DOHH2 (cell line): Measurements from ENCODE around the gene FAM156B.
"Not testable (repeated sequence)": the region's sequence is repeated elsewhere in the genome, so short reads cannot be mapped to it uniquely, and the experiment has no call there.

Experiments
- EZH2phosphoT487 ChIP-seq: fragments of 200-600 bp; sonication (generic); IDR thresholded peaks from 2 replicates; pipeline ENCODE4 v1.6.1; 2017; ENCODE audit warnings: borderline replicate concordance, mild to moderate bottlenecking, antibody characterized with exemption, low read length, moderate library complexity, mixed read lengths
- TF ChIP-seq, protein P1 (sequence below): fragments of 200-600 bp; sonication (generic); IDR thresholded peaks from one replicate; pipeline ENCODE4 v1.5.1; 2014; ENCODE audit warnings: antibody characterized with exemption, mild to moderate bottlenecking, low read depth, low read length; ENCODE audit not compliant: poor library complexity, severe bottlenecking

DNA sequence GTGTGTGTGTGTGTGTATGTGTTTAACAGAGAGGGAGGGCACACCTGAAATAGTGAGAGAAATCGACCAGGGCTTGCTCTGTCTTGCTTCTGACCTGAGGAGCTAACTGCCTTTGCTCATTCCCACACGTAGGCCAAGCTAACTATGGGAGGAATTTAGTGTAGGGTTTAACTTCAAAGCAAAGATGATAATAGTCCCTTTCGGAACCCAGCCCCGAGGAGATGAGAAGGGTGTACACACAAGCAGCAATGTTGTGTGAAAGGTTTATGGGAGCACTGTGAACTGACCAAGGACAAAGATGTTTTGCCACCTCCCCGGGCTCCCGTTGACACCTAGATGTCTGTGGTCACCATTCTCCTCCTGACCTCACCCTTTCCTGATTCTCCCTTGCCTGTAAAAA lies 20.7 kb upstream of the FAM156B start:
- TF ChIP-seq, protein P1, sequence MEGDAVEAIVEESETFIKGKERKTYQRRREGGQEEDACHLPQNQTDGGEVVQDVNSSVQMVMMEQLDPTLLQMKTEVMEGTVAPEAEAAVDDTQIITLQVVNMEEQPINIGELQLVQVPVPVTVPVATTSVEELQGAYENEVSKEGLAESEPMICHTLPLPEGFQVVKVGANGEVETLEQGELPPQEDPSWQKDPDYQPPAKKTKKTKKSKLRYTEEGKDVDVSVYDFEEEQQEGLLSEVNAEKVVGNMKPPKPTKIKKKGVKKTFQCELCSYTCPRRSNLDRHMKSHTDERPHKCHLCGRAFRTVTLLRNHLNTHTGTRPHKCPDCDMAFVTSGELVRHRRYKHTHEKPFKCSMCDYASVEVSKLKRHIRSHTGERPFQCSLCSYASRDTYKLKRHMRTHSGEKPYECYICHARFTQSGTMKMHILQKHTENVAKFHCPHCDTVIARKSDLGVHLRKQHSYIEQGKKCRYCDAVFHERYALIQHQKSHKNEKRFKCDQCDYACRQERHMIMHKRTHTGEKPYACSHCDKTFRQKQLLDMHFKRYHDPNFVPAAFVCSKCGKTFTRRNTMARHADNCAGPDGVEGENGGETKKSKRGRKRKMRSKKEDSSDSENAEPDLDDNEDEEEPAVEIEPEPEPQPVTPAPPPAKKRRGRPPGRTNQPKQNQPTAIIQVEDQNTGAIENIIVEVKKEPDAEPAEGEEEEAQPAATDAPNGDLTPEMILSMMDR = not testable (repeated sequence)
- not testable (repeated sequence) for TF ChIP-seq EZH2phosphoT487
